Muscle layer of colon (tissue), 2 donors: ENCODE results near the gene CSAG2.
"Not testable (repeated sequence)": the region's sequence is repeated elsewhere in the genome, so short reads cannot be mapped to it uniquely, and the experiment has no call there.

ENCODE experiments used
- H3K27ac ChIP-seq: one replicate; pipeline ENCODE4 v1.7.0; 2013; ENCODE audit warnings: low read depth, mild to moderate bottlenecking, low read length, moderate library complexity
- H3K27me3 ChIP-seq, 2 donors: one replicate each; pipeline ENCODE4 v1.7.0; 2013; ENCODE audit warnings: low read length in 2 of 2, mild to moderate bottlenecking in 2 of 2; ENCODE audit not compliant: insufficient read depth in 2 of 2, control insufficient read depth in 1 of 2
- H3K36me3 ChIP-seq: one replicate; pipeline ENCODE4 v1.7.0; 2013; ENCODE audit warnings: mild to moderate bottlenecking, low read length; ENCODE audit not compliant: insufficient read depth
- H3K4me1 ChIP-seq: one replicate; pipeline ENCODE4 v1.7.0; 2013; ENCODE audit warnings: mild to moderate bottlenecking, low read length; ENCODE audit not compliant: insufficient read depth
- H3K4me3 ChIP-seq, 2 donors: one replicate each; pipeline ENCODE4 v1.7.0; 2013; ENCODE audit warnings: low read length in 2 of 2, low read depth in 1 of 2, mild to moderate bottlenecking in 1 of 2, moderate library complexity in 1 of 2
- H3K9ac ChIP-seq: one replicate; pipeline ENCODE4 v1.7.0; 2013; ENCODE audit warnings: low read length
- H3K9me3 ChIP-seq: one replicate; pipeline ENCODE4 v1.7.0; 2013; ENCODE audit warnings: mild to moderate bottlenecking, low read length
- donor health status: abdominal sarcoma.
- donor health status: Adenocarcinoma of cecum.

The CSAG2 gene

GRCh38 chrX:152713815-152714787 lies 5.0 kb upstream of the CSAG2 start, which contains the start of gene MAGEA2B:
MAGEA2B (plus strand) TSS chrX:152714628; CDS start chrX:152717107, 2,479 bp downstream.
- H3K4me3 ChIP-seq, H3K36me3 ChIP-seq: not testable (repeated sequence)

DNA sequence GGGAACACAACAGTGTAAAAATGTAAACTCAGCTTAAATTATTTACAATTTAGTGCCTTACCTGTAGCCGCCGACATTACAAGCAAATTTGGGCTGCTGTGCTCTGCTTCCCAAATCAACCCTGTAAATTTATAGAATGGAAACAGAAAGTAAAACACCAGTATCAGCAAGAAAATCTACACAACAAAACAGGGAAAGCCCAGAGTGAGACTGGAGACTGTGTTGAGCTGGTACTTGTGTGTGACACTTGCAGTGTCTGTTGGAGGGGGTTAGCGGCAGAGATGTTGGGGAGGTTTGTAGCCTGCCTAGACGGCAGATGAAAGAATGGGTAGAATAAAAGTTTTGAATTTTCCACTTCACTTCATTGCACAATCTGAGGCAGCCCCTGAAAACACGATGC lies 4.1 kb upstream of the CSAG2 start:
- not testable (repeated sequence) for H3K4me1 ChIP-seq, H3K9me3 ChIP-seq, H3K27me3 ChIP-seq, H3K4me3 ChIP-seq, H3K36me3 ChIP-seq, H3K9ac ChIP-seq, H3K27ac ChIP-seq

More at GRCh38 chrX:152713815-152714787, 5.0 kb upstream of the CSAG2 start, which contains the start of gene MAGEA2B:
- H3K4me1 ChIP-seq, H3K27ac ChIP-seq, H3K9me3 ChIP-seq, H3K9ac ChIP-seq, H3K27me3 ChIP-seq: not testable (repeated sequence)

DNA sequence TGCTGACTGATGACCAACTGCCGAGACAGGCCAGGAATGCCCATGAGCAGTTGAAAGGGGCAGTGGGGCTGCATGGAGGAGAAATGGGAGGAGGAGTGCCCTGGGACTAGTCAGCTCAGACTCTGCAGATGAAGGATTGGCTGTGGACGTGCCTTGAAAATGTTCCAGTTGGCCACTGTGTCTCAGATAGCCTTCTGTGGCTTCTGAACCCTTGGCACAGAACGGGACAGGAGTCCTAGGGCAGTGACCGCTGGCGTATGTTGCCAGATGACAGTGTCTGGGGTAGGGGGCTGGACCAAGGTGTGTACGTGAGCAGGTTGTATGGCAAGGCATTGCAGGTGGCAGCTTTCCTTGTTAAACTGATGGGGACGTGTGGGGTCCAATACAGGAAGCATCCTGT lies 2.6 kb downstream of the CSAG2 start:
- H3K4me1 ChIP-seq, H3K36me3 ChIP-seq, H3K4me3 ChIP-seq, H3K27ac ChIP-seq, H3K27me3 ChIP-seq, H3K9me3 ChIP-seq, H3K9ac ChIP-seq: not testable (repeated sequence)

DNA sequence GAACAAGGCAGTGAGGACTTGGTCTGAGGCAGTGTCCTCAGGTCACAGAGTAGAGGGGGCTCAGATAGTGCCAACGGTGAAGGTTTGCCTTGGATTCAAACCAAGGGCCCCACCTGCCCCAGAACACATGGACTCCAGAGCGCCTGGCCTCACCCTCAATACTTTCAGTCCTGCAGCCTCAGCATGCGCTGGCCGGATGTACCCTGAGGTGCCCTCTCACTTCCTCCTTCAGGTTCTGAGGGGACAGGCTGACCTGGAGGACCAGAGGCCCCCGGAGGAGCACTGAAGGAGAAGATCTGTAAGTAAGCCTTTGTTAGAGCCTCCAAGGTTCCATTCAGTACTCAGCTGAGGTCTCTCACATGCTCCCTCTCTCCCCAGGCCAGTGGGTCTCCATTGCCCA lies 8.7 kb downstream of the CSAG2 start:
- not testable (repeated sequence) for H3K27ac ChIP-seq, H3K4me3 ChIP-seq

DNA sequence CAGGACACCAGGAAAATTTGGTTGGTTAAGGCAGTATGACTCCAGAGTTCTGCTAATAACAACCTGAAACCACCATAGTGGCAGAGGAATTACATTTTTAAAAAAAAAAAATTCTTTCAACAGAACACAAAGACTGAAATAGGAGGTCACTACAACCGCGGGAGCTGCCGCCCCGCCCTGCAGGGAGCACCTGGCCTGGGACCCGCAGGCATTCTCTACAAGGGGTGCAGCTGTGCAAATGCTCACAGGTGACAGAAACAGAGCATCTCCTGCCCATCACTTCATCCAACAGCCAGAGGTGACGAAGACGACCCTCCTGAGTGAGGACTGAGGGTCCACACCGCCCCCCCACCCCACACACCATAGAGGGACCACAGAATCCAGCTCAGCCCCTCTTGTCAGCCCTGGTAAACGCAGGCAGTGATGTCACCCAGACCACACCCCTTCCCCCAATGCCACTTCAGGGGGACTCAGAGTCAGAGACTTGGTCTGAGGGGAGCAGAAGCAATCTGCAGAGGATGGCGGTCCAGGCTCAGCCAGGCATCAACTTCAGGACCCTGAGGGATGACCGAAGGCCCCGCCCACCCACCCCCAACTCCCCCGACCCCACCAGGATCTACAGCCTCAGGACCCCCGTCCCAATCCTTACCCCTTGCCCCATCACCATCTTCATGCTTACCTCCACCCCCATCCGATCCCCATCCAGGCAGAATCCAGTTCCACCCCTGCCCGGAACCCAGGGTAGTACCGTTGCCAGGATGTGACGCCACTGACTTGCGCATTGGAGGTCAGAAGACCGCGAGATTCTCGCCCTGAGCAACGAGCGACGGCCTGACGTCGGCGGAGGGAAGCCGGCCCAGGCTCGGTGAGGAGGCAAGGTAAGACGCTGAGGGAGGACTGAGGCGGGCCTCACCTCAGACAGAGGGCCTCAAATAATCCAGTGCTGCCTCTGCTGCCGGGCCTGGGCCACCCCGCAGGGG lies 10.8 kb downstream of the CSAG2 start, which contains the start of gene MAGEA3:
TSS of gene MAGEA3 (plus strand) at position 843 of the 980 bp plus-strand sequence. CDS start 2,039 bp downstream, outside the sequence.
- H3K27me3 ChIP-seq, H3K36me3 ChIP-seq, H3K4me3 ChIP-seq, H3K27ac ChIP-seq, H3K9ac ChIP-seq, H3K9me3 ChIP-seq, H3K4me1 ChIP-seq: not testable (repeated sequence)

More for the DNA sequence above, 8.7 kb downstream of the CSAG2 start:
- H3K4me1 ChIP-seq, H3K27me3 ChIP-seq, H3K36me3 ChIP-seq, H3K9me3 ChIP-seq, H3K9ac ChIP-seq: not testable (repeated sequence)

GRCh38 chrX:152681012-152681411 lies 28.1 kb downstream of the CSAG2 start:
- not testable (repeated sequence) for H3K9me3 ChIP-seq, H3K4me1 ChIP-seq, H3K27ac ChIP-seq, H3K4me3 ChIP-seq, H3K9ac ChIP-seq, H3K27me3 ChIP-seq, H3K36me3 ChIP-seq

DNA sequence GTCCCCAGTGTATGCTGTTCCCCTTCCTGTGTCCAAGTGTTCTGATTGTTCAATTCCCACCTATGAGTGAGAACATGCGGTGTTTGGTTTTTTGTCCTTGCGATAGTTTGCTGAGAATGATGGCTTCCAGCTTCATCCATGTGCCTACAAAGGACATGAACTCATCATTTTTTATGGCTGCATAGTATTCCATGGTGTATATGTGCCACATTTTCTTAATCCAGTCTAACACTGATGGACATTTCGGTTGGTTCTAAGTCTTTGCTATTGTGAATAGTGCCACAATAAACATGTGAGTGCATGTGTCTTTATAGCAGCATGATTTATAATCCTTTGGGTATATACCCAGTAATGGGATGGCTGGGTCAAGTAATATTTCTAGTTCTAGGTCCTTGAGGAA lies 34.4 kb downstream of the CSAG2 start:
- not testable (repeated sequence) for H3K4me1 ChIP-seq, H3K9me3 ChIP-seq, H3K27me3 ChIP-seq, H3K4me3 ChIP-seq, H3K27ac ChIP-seq, H3K9ac ChIP-seq, H3K36me3 ChIP-seq

GRCh38 chrX:152674135-152674534 lies 34.9 kb downstream of the CSAG2 start:
- no peaks in the 10 kb centered on the region for H3K4me1 ChIP-seq
- no peak overlapping the region for H3K27ac ChIP-seq
- H3K36me3 ChIP-seq: no peaks in the 10 kb centered on the region
- H3K9me3 ChIP-seq: no peaks in the 10 kb centered on the region
- no peak overlapping the region for H3K9ac ChIP-seq
- no peaks in the 10 kb centered on the region for H3K27me3 ChIP-seq
- no peak overlapping the region for H3K4me3 ChIP-seq

DNA sequence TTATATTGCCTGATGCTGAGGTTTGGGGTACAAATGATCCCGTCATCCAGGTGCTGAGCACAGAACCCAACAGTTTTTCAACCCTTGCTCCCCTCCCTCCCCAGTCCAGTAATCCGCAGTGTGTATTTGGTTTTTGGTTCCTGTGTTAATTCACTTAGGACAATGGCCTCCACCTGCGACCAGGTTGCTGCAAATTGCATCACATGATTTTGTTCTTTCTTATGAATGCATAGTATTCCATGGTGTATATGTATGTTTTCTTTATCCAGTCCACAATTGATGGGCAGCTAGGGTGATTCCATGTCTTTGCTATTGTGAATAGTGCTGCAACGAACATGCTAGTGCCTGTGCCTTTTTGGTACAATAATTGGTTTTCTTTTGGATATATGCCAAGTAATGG lies 46.0 kb downstream of the CSAG2 start:
- Histone ChIP-seq H3K4me1 (no peaks in the 10 kb centered on the region), H3K4me3 (no peak overlapping the region), H3K9ac (no peak overlapping the region), H3K9me3 (peaks cover 4% of the 10 kb centered on the region), H3K36me3 (no peaks in the 10 kb centered on the region), H3K27ac (no peak overlapping the region), H3K27me3 (no peaks in the 10 kb centered on the region)

DNA sequence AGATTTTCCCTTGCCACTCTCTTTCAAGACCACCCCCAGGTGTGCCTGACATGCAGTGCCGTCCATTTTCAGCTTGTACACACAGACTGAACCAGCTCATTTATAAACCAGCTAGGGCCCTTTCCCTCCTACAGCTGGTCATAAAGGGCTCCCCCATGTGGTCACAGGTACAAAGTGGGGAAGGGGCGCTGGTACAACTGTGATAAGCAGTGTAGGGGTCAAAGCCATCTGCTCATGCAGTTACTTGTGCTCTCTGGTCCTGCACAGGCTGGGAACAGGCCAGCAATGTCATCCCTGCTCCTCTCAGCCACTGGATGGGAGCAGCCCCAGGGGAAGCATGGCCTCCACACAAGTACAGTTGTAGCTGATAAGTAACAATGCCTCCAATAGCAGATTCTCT lies 50.8 kb downstream of the CSAG2 start:
- Histone ChIP-seq H3K9me3 (no peaks in the 10 kb centered on the region), H3K27me3 (no peaks in the 10 kb centered on the region), H3K36me3 (no peaks in the 10 kb centered on the region), H3K27ac (no peak overlapping the region), H3K4me1 (no peaks in the 10 kb centered on the region), H3K4me3 (no peak overlapping the region), H3K9ac (no peak overlapping the region)
